Thoracic aorta (tissue), 2 donors: ENCODE measurements around the gene SLC22A4. TPM values are rescaled to one million over a fixed set of nuclear protein-coding genes. Genes with fewer than 3 reads are reported as not detected.

Experiments
- ATAC-seq: fragments of 150-250 bp; one replicate; pipeline ENCODE4 v1.8.0; 2017; ENCODE audit warnings: low read depth; ENCODE audit not compliant: insufficient number of reproducible peaks, low FRiP score
- DNase-seq: peaks from one replicate; pipeline ENCODE4 v3.0.0-alpha.2; 2020; ENCODE audit warnings: low spot score
- H3K27ac ChIP-seq, 2 donors: fragments of 200-600 bp; sonication (generic); 1 replicate in 1 of 2; 2 replicates in 1 of 2; pipeline ENCODE4 v1.5.1; 2016; ENCODE audit warnings: mild to moderate bottlenecking in 2 of 2, moderate library complexity in 2 of 2
- H3K27me3 ChIP-seq: fragments of 200-600 bp; sonication (generic); replicated peaks from 2 replicates; pipeline ENCODE4 v1.6.0; 2016; ENCODE audit warnings: mild to moderate bottlenecking; ENCODE audit not compliant: insufficient read depth
- H3K36me3 ChIP-seq: fragments of 200-600 bp; sonication (generic); one replicate; pipeline ENCODE4 v1.5.1; 2016
- H3K4me1 ChIP-seq, 2 donors: fragments of 200-600 bp; sonication (generic); 1 replicate in 1 of 2; 2 replicates in 1 of 2; pipeline versions ENCODE4 v1.5.1 to v1.6.0; 2016; ENCODE audit warnings: low read depth in 2 of 2, mild to moderate bottlenecking in 1 of 2; ENCODE audit not compliant: control insufficient read depth in 1 of 2
- H3K4me3 ChIP-seq: fragments of 200-600 bp; sonication (generic); 2 replicates; pipeline ENCODE4 v1.5.1; 2016; ENCODE audit warnings: mild to moderate bottlenecking
- H3K9me3 ChIP-seq: fragments of 200-600 bp; sonication (generic); 2 replicates; pipeline ENCODE4 v1.5.1; 2016
- total RNA-seq, 2 donors: library from RNA; depleted of rRNA; stranded (reverse); fragments of >200 nt; gene quantifications; one replicate each; pipeline versions ENCODE4 v1.1.0 to v1.2.3, GENCODE V29; 2016
- TF ChIP-seq, protein P1 (sequence below): fragments of 200-600 bp; sonication (generic); IDR thresholded peaks from one replicate; pipeline ENCODE4 v1.5.1; 2019; ENCODE audit warnings: antibody characterized with exemption

The SLC22A4 gene
- total RNA-seq, 2 donors from 2014 or later: 0.14 to 2.1 TPM

DNA sequence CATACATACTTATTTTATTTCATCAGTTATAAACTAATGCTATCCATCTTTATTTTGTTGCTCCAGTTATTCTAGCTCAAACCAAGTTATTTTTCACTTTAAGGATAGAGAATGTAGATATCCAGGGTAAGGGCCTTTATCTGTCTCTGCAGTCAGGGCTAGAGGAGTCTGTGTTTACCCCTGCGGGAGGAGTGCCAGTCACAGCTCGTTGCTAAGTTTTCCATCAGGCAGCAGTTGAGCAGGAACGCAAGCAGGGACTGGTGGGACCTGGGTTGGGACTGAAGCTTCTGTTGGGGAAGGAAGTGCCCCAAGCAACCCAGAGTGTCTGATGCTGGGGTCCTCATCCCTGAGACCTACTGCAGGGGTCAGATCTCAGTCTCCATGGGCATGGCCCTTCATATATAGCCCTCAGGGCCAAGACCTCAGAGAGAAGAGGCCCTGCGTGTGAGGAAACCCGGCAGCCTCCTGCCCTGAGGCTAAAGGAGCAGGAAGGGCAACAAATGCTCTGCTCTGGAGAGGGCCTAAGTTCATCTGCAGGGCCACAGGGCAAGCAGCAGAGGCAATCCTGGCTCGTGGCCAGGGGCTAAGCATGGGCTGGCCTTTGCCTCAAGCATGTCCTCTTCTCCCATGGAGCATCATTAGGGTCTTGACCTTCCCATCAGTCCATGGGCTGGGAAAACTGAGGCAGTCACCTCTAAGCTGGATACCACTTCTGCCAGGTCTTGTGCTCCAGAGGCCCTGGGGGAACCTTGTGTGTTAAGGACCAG is 6.6 kb downstream of the SLC22A4 start:
- DNase-seq (no peak), ATAC-seq (no peak)
- H3K27ac ChIP-seq: no peak overlapping the region
- no peaks in the 10 kb centered on the region for H3K27me3 ChIP-seq
- TF ChIP-seq, protein P1, sequence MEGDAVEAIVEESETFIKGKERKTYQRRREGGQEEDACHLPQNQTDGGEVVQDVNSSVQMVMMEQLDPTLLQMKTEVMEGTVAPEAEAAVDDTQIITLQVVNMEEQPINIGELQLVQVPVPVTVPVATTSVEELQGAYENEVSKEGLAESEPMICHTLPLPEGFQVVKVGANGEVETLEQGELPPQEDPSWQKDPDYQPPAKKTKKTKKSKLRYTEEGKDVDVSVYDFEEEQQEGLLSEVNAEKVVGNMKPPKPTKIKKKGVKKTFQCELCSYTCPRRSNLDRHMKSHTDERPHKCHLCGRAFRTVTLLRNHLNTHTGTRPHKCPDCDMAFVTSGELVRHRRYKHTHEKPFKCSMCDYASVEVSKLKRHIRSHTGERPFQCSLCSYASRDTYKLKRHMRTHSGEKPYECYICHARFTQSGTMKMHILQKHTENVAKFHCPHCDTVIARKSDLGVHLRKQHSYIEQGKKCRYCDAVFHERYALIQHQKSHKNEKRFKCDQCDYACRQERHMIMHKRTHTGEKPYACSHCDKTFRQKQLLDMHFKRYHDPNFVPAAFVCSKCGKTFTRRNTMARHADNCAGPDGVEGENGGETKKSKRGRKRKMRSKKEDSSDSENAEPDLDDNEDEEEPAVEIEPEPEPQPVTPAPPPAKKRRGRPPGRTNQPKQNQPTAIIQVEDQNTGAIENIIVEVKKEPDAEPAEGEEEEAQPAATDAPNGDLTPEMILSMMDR: no peak
- no peak overlapping the region for H3K4me3 ChIP-seq
- H3K4me1 ChIP-seq: peaks cover under 1 to 3% of the 10 kb centered on the region in 2 donors
- H3K9me3 ChIP-seq: peaks cover 5% of the 10 kb centered on the region
- H3K36me3 ChIP-seq: no peaks in the 10 kb centered on the region

DNA sequence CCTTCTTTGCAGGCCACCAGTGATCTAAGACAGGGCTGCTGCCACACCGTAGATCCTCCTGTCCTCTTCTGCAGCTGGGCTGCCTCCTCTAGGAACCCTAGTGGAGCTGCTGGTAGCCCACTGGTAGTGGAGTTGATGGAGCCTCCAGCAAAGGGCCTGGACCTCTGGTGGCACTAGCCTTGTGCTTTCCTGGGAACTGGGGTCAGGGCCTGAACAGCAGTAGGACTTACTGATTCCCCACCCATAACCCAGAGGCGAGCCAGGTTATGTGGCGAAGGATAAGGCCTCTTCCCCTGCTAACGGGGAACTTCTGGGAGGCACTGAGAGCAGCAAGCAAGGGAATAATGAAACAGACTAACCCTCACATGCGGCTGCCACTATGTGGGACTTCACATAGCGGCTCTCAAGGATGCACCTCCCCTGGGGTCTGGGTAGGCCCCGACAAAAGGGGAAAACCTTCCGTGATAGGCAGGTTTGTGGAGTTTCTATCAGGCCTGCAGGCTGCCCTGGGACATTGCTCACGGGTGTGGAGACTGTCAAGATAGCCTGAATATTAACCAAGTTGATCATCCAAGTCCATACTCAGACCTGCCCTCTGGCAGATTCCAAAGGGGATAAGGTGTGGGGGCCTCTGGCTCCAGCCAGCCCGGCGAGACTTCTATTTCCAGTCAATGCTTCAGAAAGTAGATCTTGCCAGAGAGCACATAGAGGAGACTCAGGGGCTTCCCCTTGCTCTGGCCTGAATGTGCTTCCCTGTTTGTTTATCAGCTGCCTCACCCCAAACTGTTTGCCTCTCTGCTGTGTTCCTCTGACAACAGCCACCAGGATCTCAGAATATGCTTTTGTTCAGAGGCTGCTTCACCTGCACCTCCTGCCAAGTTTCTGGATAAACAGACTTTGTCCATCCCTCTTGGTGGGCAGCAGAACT is 7.4 kb downstream of the SLC22A4 start:
- H3K27me3 ChIP-seq: no peaks in the 10 kb centered on the region
- TF ChIP-seq, protein P1: no peak
- ATAC-seq: no peak
- H3K4me1 ChIP-seq: peaks cover 0 to 1% of the 10 kb centered on the region in 2 donors
- H3K9me3 ChIP-seq: peaks cover 5% of the 10 kb centered on the region
- DNase-seq: no peak
- H3K27ac ChIP-seq: no peak overlapping the region
- H3K36me3 ChIP-seq: no peaks in the 10 kb centered on the region
- no peak overlapping the region for H3K4me3 ChIP-seq

DNA sequence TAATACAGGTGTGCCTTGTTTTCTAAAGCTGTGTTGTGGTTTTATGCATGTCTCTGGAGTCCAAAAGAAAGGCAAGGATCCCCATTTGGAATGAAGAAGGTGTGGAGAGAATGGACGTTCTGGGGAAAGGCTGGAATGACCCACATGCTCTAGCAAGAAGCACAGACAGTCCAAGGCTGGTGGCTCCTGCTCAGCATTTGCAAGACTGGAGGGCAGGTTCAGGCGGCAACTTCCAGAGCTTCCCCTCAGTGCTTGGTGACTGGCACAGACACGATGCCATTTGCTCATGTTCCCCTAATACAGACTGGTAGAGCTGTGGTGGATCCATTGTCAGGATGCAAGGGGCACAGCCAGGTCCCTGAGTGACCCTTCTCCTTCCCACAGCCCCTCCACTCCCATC is 8.2 kb downstream of the SLC22A4 start:
- H3K4me1 ChIP-seq: no peaks in the 10 kb centered on the region
- H3K9me3 ChIP-seq: peaks cover 5% of the 10 kb centered on the region
- no peak overlapping the region for H3K27ac ChIP-seq
- no peak overlapping the region for H3K4me3 ChIP-seq
- TF ChIP-seq, protein P1: no peak
- H3K27me3 ChIP-seq: no peaks in the 10 kb centered on the region
- no peak for DNase-seq
- no peak for ATAC-seq
- no peaks in the 10 kb centered on the region for H3K36me3 ChIP-seq

DNA sequence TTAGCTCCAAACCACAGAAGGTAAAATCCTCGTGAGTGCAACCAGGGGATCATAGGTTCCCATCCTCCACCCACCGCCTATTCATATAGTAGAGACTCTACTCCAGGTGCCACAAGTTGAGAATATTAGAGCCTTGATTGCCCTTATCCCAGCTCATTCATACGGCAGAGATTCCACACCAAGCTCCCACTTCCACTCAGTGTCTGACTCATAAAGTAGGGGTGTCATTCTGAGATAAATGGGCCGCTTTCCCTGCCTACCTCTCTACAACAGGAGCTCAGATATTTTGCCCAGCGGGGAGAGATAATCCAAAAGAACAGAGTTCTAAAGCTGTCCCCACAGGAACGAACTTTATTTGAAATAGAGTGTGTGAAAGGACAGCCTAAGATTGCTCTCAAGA is 9.4 kb downstream of the SLC22A4 start:
- Histone ChIP-seq H3K4me1 (no peaks in the 10 kb centered on the region), H3K27ac (no peak overlapping the region), H3K27me3 (no peaks in the 10 kb centered on the region), H3K36me3 (no peaks in the 10 kb centered on the region), H3K4me3 (no peak overlapping the region), H3K9me3 (peaks cover 5% of the 10 kb centered on the region)
- TF ChIP-seq, protein P1: no peak
- DNase-seq (no peak), ATAC-seq (no peak)

DNA sequence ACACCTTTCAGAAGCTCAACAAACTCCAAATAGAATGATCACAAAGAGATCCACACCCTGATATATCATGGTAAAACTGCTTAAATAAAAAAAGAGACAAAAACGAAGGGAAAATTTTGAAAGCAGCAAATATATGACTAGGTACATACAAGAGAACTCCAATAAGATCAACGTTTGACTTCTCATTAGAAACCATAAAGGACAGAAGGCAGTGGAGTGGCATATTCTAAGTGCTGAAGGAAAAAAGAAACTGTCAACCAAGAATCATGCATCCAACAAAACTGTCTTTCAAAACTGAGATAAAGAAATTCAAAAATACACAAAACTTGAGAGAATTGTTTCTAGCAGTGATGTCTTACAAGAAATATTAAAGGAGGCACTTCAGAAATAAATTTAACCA is 11.2 kb downstream of the SLC22A4 start:
- H3K27me3 ChIP-seq: no peaks in the 10 kb centered on the region
- TF ChIP-seq, protein P1: no peak
- DNase-seq (no peak), ATAC-seq (no peak)
- peaks cover 0 to 5% of the 10 kb centered on the region in 2 donors for H3K4me1 ChIP-seq
- H3K4me3 ChIP-seq: no peak overlapping the region
- H3K9me3 ChIP-seq: peaks cover 5% of the 10 kb centered on the region
- H3K36me3 ChIP-seq: no peaks in the 10 kb centered on the region
- H3K27ac ChIP-seq: no peak overlapping the region
